ENCODE results near the gene AP1G2.

AP1G2 gene

GRCh38 chr14:23582906-23583760 is 15.5 kb upstream of the AP1G2 start:
- DNase-seq (ENCODE audit: low read depth in 2 of 2), result no peak
- no peak for TF ChIP-seq CTCF (IDR thresholded peaks at IDR 0.05; ENCODE audit: low read depth, low read length)

DNA sequence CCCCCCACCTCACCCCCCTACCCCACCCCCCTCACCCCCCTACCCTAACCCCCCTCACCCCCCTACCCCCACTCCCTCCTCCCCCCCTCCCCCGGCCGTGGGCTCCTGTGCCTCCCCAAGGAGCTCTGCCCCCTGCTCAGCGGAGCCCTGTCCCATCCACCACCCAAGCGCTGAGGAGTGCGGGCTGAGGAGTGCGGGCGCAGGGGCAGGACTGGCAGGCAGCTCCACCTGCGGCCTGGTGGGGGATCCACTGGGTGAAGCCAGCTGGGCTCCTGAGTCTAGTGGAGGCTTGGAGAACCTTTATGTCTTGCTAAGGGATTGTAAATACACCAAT is 13.3 kb upstream of the AP1G2 start:
- no peak for TF ChIP-seq CTCF (IDR thresholded peaks at IDR 0.05; ENCODE audit: low read depth, low read length)
- H3K4me3 ChIP-seq (replicated peaks in 1 of 2; ENCODE audit: low read depth in 2 of 2, low read length in 2 of 2), result no peak overlapping the region
- DNase-seq (ENCODE audit: low read depth in 2 of 2), result no peak

More at GRCh38 chr14:23582906-23583760, 15.5 kb upstream of the AP1G2 start:
- no peak overlapping the region for H3K4me3 ChIP-seq (replicated peaks in 1 of 2; ENCODE audit: low read depth in 2 of 2, low read length in 2 of 2)

DNA sequence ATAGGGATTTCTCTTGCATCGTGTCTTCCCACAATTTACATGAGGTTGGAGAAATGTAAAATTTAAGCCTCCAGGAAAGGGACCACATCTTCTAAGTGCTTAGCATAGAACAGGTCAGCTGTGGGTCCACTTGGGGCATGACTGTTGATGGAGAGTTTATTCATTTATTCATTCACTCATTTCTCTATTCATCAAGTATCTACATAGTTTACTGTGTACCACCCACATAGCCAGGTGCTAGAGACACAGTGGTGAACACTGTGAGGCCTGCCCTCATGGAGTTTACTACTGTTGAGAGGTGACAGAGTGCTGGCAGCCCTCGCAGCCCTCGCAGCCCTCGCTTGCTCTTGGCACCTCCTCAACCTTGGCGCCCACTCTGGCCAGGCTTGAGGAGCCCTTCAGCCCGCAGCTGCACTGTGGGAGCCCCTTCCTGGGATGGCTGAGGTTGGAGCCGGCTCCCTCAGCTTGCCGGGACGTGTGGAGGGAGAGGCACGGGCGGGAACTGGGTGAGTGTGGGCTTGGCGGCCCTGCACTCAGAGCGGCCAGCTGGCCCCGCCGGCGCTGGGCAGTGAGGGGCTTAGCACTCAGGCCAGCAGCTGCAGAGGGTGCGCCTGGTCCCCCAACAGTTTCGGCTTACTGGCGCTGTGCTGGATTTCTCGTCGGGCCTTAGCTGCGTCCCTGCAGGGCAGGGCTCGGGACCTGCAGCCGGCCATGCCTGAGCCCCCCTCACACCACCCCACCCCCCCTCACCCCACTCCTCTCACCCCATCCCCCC is 12.7 kb upstream of the AP1G2 start:
- no peak for DNase-seq (ENCODE audit: low read depth in 2 of 2)
- no peak overlapping the region for H3K4me3 ChIP-seq (replicated peaks in 1 of 2; ENCODE audit: low read depth in 2 of 2, low read length in 2 of 2)
- TF ChIP-seq CTCF (IDR thresholded peaks at IDR 0.05; ENCODE audit: low read depth, low read length), result no peak

DNA sequence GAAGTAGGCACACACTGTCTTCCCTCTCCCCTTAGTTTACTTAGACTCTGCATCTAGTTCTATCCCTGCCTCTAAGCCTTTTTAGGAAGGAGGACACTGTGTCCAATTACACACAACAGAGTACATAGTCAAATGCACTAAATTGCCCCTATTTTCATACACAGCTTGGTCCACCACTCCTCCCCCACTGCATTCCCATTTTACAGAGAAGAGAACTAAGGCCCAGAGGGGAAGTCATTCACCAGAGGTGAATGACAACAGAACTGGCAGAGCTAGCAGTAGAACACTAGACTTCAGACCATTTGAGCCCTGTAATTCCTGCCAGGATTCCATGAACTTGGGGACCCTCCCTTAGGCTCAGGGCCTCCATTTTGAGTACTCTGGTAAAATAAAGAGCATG is 12.1 kb upstream of the AP1G2 start:
- H3K4me3 ChIP-seq (replicated peaks in 1 of 2; ENCODE audit: low read depth in 2 of 2, low read length in 2 of 2), result no peak overlapping the region
- no peak for DNase-seq (ENCODE audit: low read depth in 2 of 2)
- no peak for TF ChIP-seq CTCF (IDR thresholded peaks at IDR 0.05; ENCODE audit: low read depth, low read length)

DNA sequence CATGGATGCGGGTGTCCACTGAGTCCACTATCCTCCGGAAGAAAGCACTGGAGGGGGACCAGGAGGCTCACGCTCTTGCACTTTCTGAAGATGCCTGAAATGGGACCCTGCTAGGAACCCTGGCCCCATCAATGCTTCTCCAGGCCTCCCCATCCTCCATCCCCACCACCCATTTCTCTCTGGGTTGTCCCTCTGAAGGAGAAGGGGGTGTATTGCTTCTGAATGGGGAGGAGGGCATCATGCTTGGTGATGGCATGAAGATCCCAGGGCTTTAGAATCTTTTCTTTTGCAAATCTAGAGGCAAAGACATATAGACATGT is 11.7 kb upstream of the AP1G2 start:
- no peak for DNase-seq (ENCODE audit: low read depth in 2 of 2)
- no peak for TF ChIP-seq CTCF (IDR thresholded peaks at IDR 0.05; ENCODE audit: low read depth, low read length)
- no peak overlapping the region for H3K4me3 ChIP-seq (replicated peaks in 1 of 2; ENCODE audit: low read depth in 2 of 2, low read length in 2 of 2)

- TF ChIP-seq CTCF (IDR thresholded peaks at IDR 0.05; ENCODE audit: low read depth, low read length), result no peak
- no peak within 1 kb of the TSS for H3K4me3 ChIP-seq (replicated peaks in 1 of 2; ENCODE audit: low read depth in 2 of 2, low read length in 2 of 2)
- no peak for DNase-seq (ENCODE audit: low read depth in 2 of 2)
Measured at GRCh38 chr14:23578560-23579310, 11.1 kb upstream of the AP1G2 start, which contains the start of gene JPH4. Gene JPH4, minus strand, starts transcription at chr14:23578790. Its CDS starts 1,337 bp downstream, at chr14:23577453.
